ENCODE results near the gene NUB1. TPM values are rescaled to one million over a fixed set of nuclear protein-coding genes. Genes with fewer than 3 reads are reported as not detected.

Gene NUB1
- total RNA-seq, 4 donors from 2014 or later, result 27.9 to 51.1 (median 39.1) TPM

- DNase-seq, result no peak
- Histone ChIP-seq H3K27me3 (no peaks in the 10 kb centered on the region), H3K36me3 (no peaks in the 10 kb centered on the region), H3K4me3 (no peak overlapping the region), H3K4me1 (no peaks in the 10 kb centered on the region), H3K9me3 (no peaks in the 10 kb centered on the region), H3K27ac (no peak overlapping the region)
- intact Hi-C loops (cut with DNase I; ENCODE audit: low total_unique reads), result no loop called here
- TF ChIP-seq POLR2A (IDR thresholded peaks at IDR 0.05) (no peak), CTCF (IDR thresholded peaks at IDR 0.05) (no peak)
Observed at GRCh38 chr7:151363182-151363581, 21.6 kb downstream of the NUB1 start.

GRCh38 chr7:151366166-151366879, 24.7 kb downstream of the NUB1 start:
- Histone ChIP-seq H3K4me3 (no peak overlapping the region), H3K36me3 (no peaks in the 10 kb centered on the region), H3K4me1 (no peaks in the 10 kb centered on the region), H3K27me3 (no peaks in the 10 kb centered on the region), H3K9me3 (no peaks in the 10 kb centered on the region), H3K27ac (peak overlapping the region in 1 of 2 donors; percentile 48)
- TF ChIP-seq CTCF (IDR thresholded peaks at IDR 0.05), result no peak
- TF ChIP-seq POLR2A (IDR thresholded peaks at IDR 0.05), result no peak
- no peak for DNase-seq
- intact Hi-C loops (cut with DNase I; ENCODE audit: low total_unique reads), result loop anchor here (5.0 kb wide), 1 partner anchor 81 kb away; no protein-coding TSS in a partner anchor

- Histone ChIP-seq H3K4me3 (no peak overlapping the region), H3K9me3 (no peaks in the 10 kb centered on the region), H3K27ac (peak overlapping the region; percentile 23 to 48), H3K4me1 (no peaks in the 10 kb centered on the region), H3K36me3 (no peaks in the 10 kb centered on the region), H3K27me3 (no peaks in the 10 kb centered on the region)
- intact Hi-C loops (cut with DNase I; ENCODE audit: low total_unique reads), result loop anchor here (5.0 kb wide), 1 partner anchor 80 kb away; no protein-coding TSS in a partner anchor
- no peak for DNase-seq
- TF ChIP-seq POLR2A (IDR thresholded peaks at IDR 0.05), result no peak
- no peak for TF ChIP-seq CTCF (IDR thresholded peaks at IDR 0.05)
Observed at GRCh38 chr7:151366880-151367222, 25.2 kb downstream of the NUB1 start.

GRCh38 chr7:151367284-151367683, 25.7 kb downstream of the NUB1 start:
- Histone ChIP-seq H3K4me3 (no peak overlapping the region), H3K36me3 (no peaks in the 10 kb centered on the region), H3K27ac (peak overlapping the region; percentile 23 to 48), H3K9me3 (no peaks in the 10 kb centered on the region), H3K27me3 (no peaks in the 10 kb centered on the region), H3K4me1 (no peaks in the 10 kb centered on the region)
- intact Hi-C loops (cut with DNase I; ENCODE audit: low total_unique reads), result loop anchor here (5.0 kb wide), 1 partner anchor 80 kb away; no protein-coding TSS in a partner anchor
- TF ChIP-seq CTCF (IDR thresholded peaks at IDR 0.05), result no peak
- no peak for DNase-seq

- H3K9me3 ChIP-seq, result no peaks in the 10 kb centered on the region
- peak overlapping the region; percentile 23 to 48 for H3K27ac ChIP-seq
- TF ChIP-seq POLR2A (IDR thresholded peaks at IDR 0.05) (no peak), CTCF (IDR thresholded peaks at IDR 0.05) (peak; percentile 93 to 96 (median 95))
- DNase-seq, result peak; percentile 86 to 88
- no peaks in the 10 kb centered on the region for H3K36me3 ChIP-seq
- H3K27me3 ChIP-seq, result no peaks in the 10 kb centered on the region
- H3K4me1 ChIP-seq, result no peaks in the 10 kb centered on the region
- intact Hi-C loops (cut with DNase I; ENCODE audit: low total_unique reads), result loop anchor here (5.0 kb wide), 1 partner anchor 79 kb away; no protein-coding TSS in a partner anchor
- no peak overlapping the region for H3K4me3 ChIP-seq
Observed at GRCh38 chr7:151368136-151368571, 26.5 kb downstream of the NUB1 start.
